Activated T-cell treated with anti-CD3 and anti-CD28 coated beads for 4 hours (primary cell): ENCODE results near the gene CAST.
A peak's percentile ranks its signal among the peaks of the same experiment; 100 is the strongest.
"Not testable (repeated sequence)": the region's sequence is repeated elsewhere in the genome, so short reads cannot be mapped to it uniquely, and the experiment has no call there.

ENCODE experiments used
- DNase-seq: peaks from one replicate; pipeline ENCODE4 v3.0.0-alpha.2; 2020

The CAST gene

GRCh38 chr5:96788112-96788749 lies 126.1 kb downstream of the CAST start:
- no peak for DNase-seq

GRCh38 chr5:96789794-96790330 lies 127.7 kb downstream of the CAST start:
- no peak for DNase-seq

DNA sequence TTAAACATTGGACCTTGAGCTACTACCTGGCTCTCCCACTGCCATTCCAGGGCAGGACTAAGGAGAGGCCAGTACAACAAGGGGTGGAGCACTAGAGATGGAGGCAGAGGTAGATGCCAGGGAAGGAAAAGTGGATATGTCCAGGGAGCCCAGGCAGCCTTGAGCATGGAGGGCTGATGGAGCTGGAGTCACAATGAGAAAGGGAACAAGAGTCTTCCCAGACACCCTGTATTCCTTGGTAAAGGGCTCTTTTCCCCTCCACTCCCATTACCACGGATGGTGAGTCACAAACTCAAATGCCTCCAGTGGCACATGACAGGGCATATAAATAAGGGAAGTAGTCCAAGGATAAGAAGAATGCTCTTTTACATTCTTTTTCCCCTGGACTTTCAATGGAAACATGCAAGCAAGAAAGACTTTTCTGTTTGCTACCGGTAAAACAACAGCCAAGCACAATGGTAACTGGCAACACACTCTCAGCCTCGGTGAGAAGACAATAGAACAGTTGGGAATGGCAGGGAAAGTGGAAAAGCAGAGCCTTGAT lies 128.9 kb downstream of the CAST start:
- DNase-seq, result no peak

- DNase-seq, result no peak
These were observed 132.6 kb downstream of the CAST start for GRCh38 chr5:96794757-96795156.

DNA sequence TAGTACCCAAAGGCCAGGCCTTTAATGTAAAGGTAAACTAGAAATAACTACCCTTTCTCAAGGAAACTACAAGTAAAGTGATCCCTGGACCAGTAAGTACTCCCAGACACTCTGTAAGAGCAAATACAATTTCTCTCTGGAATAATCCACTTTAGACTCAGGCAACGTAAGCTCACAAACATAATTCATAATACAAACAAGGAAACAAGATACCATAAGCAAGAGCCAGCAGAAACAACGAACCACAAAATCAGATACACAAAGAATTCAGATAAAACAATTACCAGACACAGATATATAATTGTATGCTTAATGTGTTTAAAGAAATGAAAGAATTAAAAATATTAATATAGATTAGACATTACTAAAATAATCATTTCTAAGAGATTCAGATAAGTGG lies 133.4 kb downstream of the CAST start:
- no peak for DNase-seq

GRCh38 chr5:96796434-96796833 lies 134.3 kb downstream of the CAST start:
- DNase-seq, result no peak

DNA sequence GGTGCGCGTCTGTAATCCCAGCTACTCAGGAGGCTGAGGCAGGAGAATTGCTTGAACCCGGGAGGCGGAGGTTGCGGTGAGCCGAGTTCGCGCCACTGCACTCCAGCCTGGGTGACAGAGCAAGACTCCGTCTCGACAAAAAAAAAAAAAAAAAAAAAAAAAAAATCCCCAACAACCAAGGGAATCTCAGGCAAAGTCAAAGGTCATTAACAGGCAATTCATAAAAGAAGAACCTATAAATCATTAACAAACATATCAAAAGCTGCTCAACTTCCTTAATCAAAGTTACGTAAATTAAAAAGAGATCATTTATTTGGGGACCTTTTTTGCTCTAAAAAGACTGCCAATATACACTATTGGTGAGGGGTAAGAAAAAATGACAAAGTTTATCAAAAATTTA lies 139.5 kb downstream of the CAST start:
- not testable (repeated sequence) for DNase-seq

- DNase-seq, result no peak
These were observed 145.0 kb downstream of the CAST start for GRCh38 chr5:96807075-96807654.

- no peak for DNase-seq
These were observed 146.3 kb downstream of the CAST start for GRCh38 chr5:96808541-96808828.

GRCh38 chr5:96808868-96809558 lies 146.8 kb downstream of the CAST start:
- DNase-seq, result no peak

DNA sequence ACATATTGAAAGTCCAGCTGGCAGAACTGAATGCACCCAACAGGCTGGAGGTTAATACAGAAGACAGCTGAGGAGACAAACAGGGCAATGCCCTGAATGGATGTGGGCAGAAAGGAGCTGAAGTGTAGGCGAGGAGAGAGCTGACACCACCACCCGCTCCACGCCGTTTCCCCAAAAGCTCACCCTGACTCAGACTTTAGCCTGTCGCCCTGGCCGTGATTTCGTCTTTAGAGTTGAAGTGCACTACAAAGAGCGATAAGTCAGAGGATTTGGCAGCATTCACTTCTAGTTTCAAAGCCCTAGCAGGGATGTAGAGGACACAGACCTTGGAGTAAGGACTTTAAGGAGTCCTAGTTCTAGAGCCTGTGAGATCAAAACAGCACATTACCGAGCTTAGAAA lies 147.7 kb downstream of the CAST start:
- no peak for DNase-seq

GRCh38 chr5:96812851-96813250 lies 150.7 kb downstream of the CAST start:
- DNase-seq, result no peak

DNA sequence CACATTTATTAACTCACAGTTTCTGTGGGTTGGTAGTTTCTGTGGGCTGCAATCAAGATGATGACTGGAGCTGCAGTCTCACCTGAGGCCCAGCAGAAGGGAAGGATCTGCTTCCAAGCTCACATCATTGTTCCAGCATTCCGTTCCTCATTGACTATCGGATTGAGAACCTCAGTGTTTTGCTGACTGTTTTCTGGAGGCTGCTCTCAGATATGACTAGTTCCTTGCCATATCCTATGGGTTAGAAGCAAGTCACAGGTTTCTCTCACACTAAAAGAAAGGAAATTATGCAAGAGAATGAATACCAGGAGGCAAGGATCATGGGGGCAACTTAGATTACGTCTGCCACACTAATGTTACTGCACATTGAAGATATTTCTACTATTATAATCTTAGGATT lies 151.9 kb downstream of the CAST start:
- no peak for DNase-seq

DNA sequence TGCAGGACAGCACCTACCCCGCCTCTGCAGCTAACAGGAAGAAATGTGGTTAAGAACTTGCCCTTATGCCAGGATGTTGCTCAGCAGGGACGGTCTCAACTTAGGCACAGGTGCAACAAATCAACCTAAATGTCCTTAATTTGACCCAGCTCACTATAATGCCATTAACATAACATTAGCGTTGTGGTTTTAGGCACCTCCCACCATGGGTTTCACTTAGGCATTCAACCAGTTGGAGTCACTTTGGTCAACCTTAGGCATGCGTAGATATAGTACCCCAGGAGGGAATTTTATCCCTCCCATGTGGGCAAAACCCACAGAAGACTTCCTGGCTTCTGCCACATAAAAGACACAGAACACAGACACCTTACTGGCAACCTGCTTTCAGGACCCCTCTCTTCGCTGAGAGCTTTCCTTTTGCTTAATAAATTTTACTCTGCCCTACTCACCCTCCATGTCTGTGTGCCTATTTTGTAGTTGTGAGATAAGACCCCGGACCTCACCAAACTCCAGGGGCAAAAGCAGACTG lies 154.3 kb downstream of the CAST start:
- DNase-seq, result peak; percentile 25

DNA sequence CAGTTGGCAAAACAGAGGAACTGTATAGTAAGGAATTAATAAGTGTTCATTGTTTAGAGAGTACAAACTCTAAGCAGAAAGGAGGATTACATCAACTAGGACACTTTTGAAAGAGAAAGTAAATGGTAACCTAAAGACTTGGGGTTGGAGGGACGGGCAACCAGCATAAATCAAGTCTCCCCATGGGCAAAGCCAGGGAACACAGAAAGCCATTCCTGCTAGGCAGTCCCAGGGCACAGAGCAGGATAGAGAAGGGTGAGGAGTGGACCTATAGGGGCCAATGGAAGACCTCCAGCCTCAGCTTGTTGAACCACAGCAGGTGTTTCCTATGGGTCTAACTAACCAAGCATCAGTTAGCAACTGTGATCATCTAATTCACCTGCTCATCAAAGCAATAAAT lies 154.8 kb downstream of the CAST start:
- DNase-seq, result no peak

DNA sequence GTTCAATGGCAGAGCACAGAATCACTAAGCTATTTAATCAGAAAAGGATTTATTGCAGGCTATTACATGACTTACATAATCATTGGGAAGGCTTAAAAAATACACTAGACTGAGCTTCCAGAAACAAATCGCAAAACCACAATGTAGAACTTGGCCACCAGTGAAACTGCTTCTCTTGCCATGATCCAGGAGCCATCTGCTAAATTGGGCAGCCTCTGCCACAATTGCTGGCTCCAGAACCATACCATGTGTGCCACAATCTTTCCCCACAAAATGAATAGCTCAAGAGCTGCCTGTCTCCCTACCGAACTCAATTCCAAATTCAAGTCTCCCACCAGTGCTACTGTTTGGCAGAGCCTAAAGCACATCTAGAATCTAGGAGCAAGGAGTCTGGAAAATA lies 155.3 kb downstream of the CAST start:
- DNase-seq, result no peak

- DNase-seq, result no peak
These were observed 156.1 kb downstream of the CAST start for GRCh38 chr5:96818125-96818788.

GRCh38 chr5:96819806-96820205 lies 157.6 kb downstream of the CAST start:
- DNase-seq, result no peak

DNA sequence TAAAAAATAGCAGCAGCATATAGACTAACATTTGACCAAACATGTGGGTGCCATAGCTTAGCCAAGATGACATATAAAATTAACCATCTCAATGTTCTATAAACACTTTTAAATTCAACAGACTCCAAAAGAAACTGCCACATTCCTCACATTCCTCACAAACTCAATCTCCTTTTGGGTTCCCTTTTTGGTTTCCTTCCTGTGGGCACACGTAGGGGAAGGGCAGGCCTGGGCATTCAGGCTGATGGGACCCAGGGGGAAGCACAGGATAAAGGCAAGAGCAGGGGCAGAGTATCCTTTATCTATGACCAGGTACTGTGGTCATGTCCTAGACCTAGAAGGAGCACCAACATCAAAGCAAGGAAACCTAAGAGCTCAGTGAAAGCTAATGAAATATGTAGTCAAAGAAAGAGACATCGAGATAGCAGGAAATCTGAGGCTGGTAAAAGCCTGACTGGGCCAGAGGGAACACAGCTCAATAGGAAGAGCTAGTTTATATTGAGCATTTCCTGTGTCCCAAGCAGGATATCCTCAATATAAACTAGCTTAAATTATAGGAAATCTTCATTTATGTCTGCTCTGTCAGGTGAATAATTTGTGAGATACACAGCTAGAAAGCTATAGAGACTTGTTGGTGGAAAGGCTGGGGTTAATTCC lies 159.2 kb downstream of the CAST start:
- DNase-seq, result no peak

- no peak for DNase-seq
These were observed 160.7 kb downstream of the CAST start for GRCh38 chr5:96822686-96823459.

DNA sequence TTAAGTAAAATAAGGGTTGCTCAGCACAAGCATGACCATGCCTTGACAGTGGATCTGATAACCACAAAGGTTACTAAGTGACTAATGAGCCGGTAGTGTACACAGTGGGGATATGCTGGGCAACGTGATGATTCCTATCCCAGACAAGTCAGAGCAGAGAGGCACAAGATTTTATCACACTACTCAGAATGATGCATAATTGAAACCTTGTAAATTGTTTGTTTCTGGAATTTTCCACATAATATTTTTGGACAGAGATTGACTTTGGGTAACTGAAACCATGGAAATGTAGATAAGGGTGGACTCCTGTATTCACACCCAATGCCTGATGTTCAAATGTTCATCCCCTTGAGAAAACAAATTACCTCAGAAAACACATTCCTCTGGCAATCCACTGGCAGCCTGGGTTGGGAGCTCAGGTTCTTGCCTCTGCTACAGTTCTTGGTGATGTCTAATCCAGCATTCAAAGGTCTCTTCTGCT lies 161.8 kb downstream of the CAST start:
- DNase-seq, result no peak
